Loucy (cell line): ENCODE results near the gene TRPV4.

Source experiments
- H2AFZ ChIP-seq: fragments of 200-600 bp; sonication (generic); 2 replicates; pipeline ENCODE4 v1.6.0; 2016; ENCODE audit warnings: antibody characterized with exemption, mild to moderate bottlenecking, low read length, moderate library complexity
- H3F3A ChIP-seq: fragments of 200-600 bp; 2 replicates; pipeline ENCODE4 v1.6.0; 2016; ENCODE audit warnings: antibody characterized with exemption, low read depth, mild to moderate bottlenecking
- H3K27me3 ChIP-seq: fragments of 200-600 bp; sonication (generic); 2 replicates; pipeline ENCODE4 v1.6.1; 2014; ENCODE audit warnings: low read length, mild to moderate bottlenecking; ENCODE audit not compliant: insufficient read depth, poor library complexity, severe bottlenecking
- H3K36me3 ChIP-seq: fragments of 200-600 bp; sonication (generic); 2 replicates; pipeline ENCODE4 v1.6.1; 2016; ENCODE audit warnings: low read length; ENCODE audit not compliant: insufficient read depth
- H3K4me1 ChIP-seq: fragments of 200-600 bp; sonication (generic); 2 replicates; pipeline ENCODE4 v1.5.1; 2014; ENCODE audit warnings: low read length, mild to moderate bottlenecking; ENCODE audit not compliant: insufficient read depth, poor library complexity, severe bottlenecking
- H3K4me2 ChIP-seq: fragments of 200-600 bp; sonication (generic); 2 replicates; pipeline ENCODE4 v1.6.0; 2014; ENCODE audit warnings: antibody characterized with exemption, low read length, low read depth, mild to moderate bottlenecking; ENCODE audit not compliant: poor library complexity, severe bottlenecking
- H3K4me3 ChIP-seq: fragments of 200-600 bp; sonication (generic); 2 replicates; pipeline ENCODE4 v1.5.1; 2014; ENCODE audit warnings: low read length, mild to moderate bottlenecking, mixed read lengths; ENCODE audit not compliant: poor library complexity, severe bottlenecking
- H3K79me2 ChIP-seq: fragments of 200-600 bp; sonication (generic); 2 replicates; pipeline ENCODE4 v1.6.1; 2014; ENCODE audit warnings: low read length; ENCODE audit not compliant: insufficient read depth
- H3K9ac ChIP-seq: fragments of 200-600 bp; sonication (generic); 2 replicates; pipeline ENCODE4 v1.6.0; 2014; ENCODE audit warnings: mild to moderate bottlenecking, low read depth, low read length, moderate library complexity; ENCODE audit not compliant: poor library complexity, severe bottlenecking
- H3K9me2 ChIP-seq: fragments of 200-600 bp; sonication (generic); replicated peaks from 2 replicates; pipeline ENCODE4 v1.6.1; 2016; ENCODE audit warnings: low read depth, low read length, mixed read lengths
- H3K9me3 ChIP-seq: fragments of 200-600 bp; sonication (generic); 2 replicates; pipeline ENCODE4 v1.6.1; 2014; ENCODE audit warnings: mild to moderate bottlenecking, antibody characterized with exemption, low read length, low read depth; ENCODE audit not compliant: insufficient read depth
- H4K20me1 ChIP-seq: fragments of 200-600 bp; sonication (generic); 2 replicates; pipeline ENCODE4 v1.6.0; 2014; ENCODE audit warnings: antibody characterized with exemption, low read length, mild to moderate bottlenecking; ENCODE audit not compliant: insufficient read depth, poor library complexity, severe bottlenecking
- EZH2phosphoT487 ChIP-seq: fragments of 200-600 bp; IDR thresholded peaks from 2 replicates; pipeline ENCODE4 v1.6.1; 2018; ENCODE audit warnings: antibody characterized with exemption, mild to moderate bottlenecking, moderate library complexity, borderline replicate concordance
- TF ChIP-seq, protein P1 (sequence below): fragments of 200-600 bp; sonication (generic); conservative IDR thresholded peaks from 2 replicates; pipeline ENCODE4 v1.5.1; 2014; ENCODE audit warnings: mild to moderate bottlenecking, antibody characterized with exemption, low read length

TRPV4 gene

DNA sequence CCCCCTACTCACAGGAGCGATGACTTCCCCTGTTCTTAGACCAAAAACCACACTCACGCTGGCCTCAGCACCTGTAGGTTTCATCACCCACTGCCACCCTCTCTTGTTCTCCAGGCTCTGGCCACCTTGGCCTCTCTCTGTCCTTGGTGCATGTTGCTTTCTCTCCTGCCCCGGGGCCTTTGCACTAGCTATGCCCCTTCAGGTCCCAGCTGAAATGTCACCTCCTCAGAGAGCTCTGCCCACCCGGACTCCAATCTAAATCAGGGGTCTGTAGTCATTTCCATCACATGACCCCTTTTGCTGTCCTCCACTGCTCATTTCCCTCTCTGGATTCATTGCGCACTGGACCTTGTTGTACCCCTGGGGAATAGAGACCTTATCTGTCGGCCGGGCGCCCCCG lies 8.2 kb upstream of the TRPV4 start:
- Histone ChIP-seq H3K9me3 (no peaks in the 10 kb centered on the region), H4K20me1 (no peaks in the 10 kb centered on the region), H3K27me3 (no peaks in the 10 kb centered on the region), H3K9me2 (no peaks in the 10 kb centered on the region), H3K4me1 (no peaks in the 10 kb centered on the region), H3K79me2 (no peaks in the 10 kb centered on the region), H3K4me3 (no peak overlapping the region), H3K9ac (no peak overlapping the region), H3K4me2 (no peak overlapping the region), H3K36me3 (no peaks in the 10 kb centered on the region), H2AFZ (no peak overlapping the region), H3F3A (no peaks in the 10 kb centered on the region)
- no peak for TF ChIP-seq EZH2phosphoT487
- TF ChIP-seq, protein P1, sequence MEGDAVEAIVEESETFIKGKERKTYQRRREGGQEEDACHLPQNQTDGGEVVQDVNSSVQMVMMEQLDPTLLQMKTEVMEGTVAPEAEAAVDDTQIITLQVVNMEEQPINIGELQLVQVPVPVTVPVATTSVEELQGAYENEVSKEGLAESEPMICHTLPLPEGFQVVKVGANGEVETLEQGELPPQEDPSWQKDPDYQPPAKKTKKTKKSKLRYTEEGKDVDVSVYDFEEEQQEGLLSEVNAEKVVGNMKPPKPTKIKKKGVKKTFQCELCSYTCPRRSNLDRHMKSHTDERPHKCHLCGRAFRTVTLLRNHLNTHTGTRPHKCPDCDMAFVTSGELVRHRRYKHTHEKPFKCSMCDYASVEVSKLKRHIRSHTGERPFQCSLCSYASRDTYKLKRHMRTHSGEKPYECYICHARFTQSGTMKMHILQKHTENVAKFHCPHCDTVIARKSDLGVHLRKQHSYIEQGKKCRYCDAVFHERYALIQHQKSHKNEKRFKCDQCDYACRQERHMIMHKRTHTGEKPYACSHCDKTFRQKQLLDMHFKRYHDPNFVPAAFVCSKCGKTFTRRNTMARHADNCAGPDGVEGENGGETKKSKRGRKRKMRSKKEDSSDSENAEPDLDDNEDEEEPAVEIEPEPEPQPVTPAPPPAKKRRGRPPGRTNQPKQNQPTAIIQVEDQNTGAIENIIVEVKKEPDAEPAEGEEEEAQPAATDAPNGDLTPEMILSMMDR, result no peak

DNA sequence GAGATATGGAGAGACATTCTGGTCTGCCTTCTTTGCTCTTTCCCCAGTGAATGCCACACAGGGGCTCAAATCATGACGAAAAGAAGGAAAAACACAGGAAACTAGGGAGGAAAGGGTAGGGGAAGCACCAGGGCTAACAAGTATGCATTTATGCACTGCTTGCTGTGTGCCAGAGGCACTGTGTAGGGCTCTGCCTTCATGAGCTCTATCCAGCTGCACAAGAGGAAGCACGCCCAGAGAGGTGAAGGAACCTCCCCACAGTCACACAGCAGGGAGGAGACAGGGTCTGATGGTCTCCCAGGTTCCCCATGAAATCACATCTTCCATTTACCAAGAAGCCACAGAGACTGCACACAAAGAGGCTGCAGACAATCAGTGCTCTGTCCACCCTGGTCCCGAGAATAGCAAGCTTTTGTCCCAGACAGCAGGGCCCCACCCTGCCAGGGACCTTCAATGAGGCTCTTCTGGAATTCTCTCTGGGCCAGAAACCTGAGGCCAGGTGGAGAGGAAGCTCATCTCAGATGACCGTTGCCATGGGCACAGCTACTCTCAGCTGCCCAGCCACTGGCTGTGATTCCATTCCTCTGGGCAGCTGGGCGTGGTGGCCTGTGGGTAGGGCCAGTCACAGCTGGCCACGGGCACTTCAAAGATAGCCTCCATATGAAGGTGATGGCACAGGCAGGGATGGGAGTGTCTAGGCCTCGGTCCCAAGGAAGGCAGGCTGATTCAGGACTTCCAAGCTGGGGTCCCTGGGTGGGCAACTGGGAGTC lies 7.3 kb upstream of the TRPV4 start:
- no peak overlapping the region for H3K4me3 ChIP-seq
- no peak for TF ChIP-seq EZH2phosphoT487
- TF ChIP-seq, protein P1, result no peak
- H3K9me2 ChIP-seq, result no peaks in the 10 kb centered on the region
- no peak overlapping the region for H3K4me2 ChIP-seq
- H3K79me2 ChIP-seq, result no peaks in the 10 kb centered on the region
- H3F3A ChIP-seq, result no peaks in the 10 kb centered on the region
- no peaks in the 10 kb centered on the region for H3K36me3 ChIP-seq
- H3K9ac ChIP-seq, result no peak overlapping the region
- no peak overlapping the region for H2AFZ ChIP-seq
- no peaks in the 10 kb centered on the region for H3K27me3 ChIP-seq
- H3K4me1 ChIP-seq, result no peaks in the 10 kb centered on the region
- H4K20me1 ChIP-seq, result no peaks in the 10 kb centered on the region
- H3K9me3 ChIP-seq, result no peaks in the 10 kb centered on the region

DNA sequence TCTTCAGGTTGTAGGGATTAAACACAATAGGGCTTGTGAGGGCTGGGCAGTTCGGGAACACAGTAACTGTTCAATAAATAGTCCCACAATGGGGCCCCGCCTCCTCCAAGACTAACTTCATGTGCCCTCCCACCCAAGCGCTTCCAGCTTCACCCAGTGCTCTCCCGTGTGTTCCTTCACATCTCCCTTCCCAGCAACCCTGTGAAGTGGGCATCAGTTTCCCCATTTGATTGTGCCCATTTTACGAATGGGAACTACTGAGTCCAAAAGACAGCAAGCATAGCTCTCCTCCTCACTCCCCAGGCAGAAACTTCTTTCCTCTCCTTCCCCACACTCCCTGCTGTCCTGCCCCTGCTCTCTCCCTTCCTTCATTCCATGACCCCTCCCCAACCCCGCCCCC lies 6.2 kb upstream of the TRPV4 start:
- H3K36me3 ChIP-seq, result no peaks in the 10 kb centered on the region
- no peak for TF ChIP-seq EZH2phosphoT487
- TF ChIP-seq, protein P1, result no peak

More for the DNA sequence above, 6.2 kb upstream of the TRPV4 start:
- Histone ChIP-seq H3K27me3 (no peaks in the 10 kb centered on the region), H4K20me1 (no peaks in the 10 kb centered on the region), H3K9me2 (no peaks in the 10 kb centered on the region), H3F3A (no peaks in the 10 kb centered on the region), H3K79me2 (no peaks in the 10 kb centered on the region), H3K9me3 (no peaks in the 10 kb centered on the region), H3K9ac (no peak overlapping the region), H3K4me3 (no peak overlapping the region), H2AFZ (no peak overlapping the region), H3K4me2 (no peak overlapping the region), H3K4me1 (no peaks in the 10 kb centered on the region)
